Stimulated activated CD8-positive, alpha-beta memory T cell treated with anti-CD3 and anti-CD28 coated beads, Interleukin-7, amount 100 ng/mL, for 48 hours (primary cell): ENCODE measurements around the gene RPGRIP1L.

ENCODE experiments used
- DNase-seq, 2 donors: peaks; one replicate each; pipeline ENCODE4 v3.0.0-alpha.2; 2020; ENCODE audit warnings: low read depth in 1 of 2; ENCODE audit errors: extremely low read depth in 1 of 2

The RPGRIP1L gene

GRCh38 chr16:53559270-53559951 is 144.2 kb downstream of the RPGRIP1L start:
- no peak for DNase-seq

- DNase-seq = no peak
These were observed 144.9 kb downstream of the RPGRIP1L start for GRCh38 chr16:53558710-53559109.

GRCh38 chr16:53556521-53556920 is 147.1 kb downstream of the RPGRIP1L start:
- no peak for DNase-seq

GRCh38 chr16:53549970-53550690 is 153.5 kb downstream of the RPGRIP1L start:
- DNase-seq = peak in 1 of 2 donors; percentile 17
